Stimulated activated naive CD4-positive, alpha-beta T cell treated with Interleukin-2 at 50 U/mL for 16 hours (primary cell): ENCODE measurements around the gene ADAD2.

ENCODE experiments used
- DNase-seq: peaks from one replicate; lab custom pipeline; 2025; lab: John Stamatoyannopoulos, UW

The ADAD2 gene

DNA sequence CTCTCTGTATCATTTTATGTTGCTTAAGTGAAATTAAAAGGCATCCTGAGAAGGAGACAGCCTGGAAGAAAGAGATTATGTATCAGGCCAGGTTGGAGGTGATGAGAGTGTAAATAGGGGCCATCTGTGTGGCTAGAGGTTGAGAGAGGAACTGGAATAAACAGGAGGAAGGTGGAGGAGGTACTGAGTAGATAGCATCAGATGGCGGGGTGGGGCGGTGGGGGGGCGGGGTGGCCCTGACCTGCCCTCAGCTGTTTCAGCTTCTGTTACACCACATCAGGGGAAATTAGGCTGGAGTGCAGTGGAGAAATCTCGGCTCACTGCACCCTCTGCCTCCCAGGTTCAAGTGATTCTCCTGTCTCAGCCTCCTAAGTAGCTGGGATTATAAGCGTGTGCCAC is 55.7 kb downstream of the ADAD2 start:
- DNase-seq: no peak
